ENCODE results near the gene SLC39A3. TPM values are rescaled to one million over a fixed set of nuclear protein-coding genes. Genes with fewer than 3 reads are reported as not detected.

The SLC39A3 gene
- total and polyA plus RNA-seq, 10 of the 15 experiments (the other 5 are each of a cell fraction or from before 2014, with no cell fraction given), result 0.63 to 67.1 (median 51.2) TPM

DNA sequence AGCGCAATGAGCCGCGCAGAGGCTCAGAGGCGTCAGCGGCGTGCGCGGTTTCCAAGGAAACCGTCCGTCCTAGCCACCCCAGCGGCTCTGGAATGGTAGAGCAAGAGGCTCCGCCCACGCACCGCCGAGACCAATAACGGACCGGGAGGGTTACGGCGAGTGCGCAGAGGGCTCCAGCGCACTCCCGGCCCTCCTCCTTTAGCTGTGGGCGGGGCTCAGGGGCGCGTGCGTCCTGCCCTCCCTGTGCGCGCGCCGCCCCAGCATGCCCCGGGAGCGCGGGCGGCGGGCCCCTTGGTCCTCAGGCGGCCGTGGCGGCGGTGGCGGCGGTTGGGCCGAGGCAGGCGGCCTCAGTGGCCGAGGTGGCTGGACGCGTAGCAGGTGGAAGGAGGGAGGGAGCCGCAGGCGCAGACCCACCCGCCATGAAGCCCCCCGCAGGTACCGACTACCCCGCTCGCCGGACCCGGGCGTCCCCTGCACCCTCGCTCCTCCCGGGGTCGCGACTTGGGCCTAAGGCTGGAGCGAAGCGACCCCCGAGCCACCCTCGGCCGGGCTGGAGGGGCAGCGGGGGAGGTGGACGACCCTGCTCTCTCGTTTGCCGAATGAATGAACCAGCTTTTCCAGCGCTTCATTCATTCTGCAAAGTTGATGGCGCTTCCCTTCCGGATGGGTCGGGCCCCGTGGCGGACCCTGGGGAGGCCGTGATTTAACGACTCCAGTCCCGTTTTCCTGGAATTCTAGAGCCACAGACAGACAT is 45.6 kb upstream of the SLC39A3 start, which contains the start of gene THOP1 (continued):
- TF ChIP-seq, protein P1, sequence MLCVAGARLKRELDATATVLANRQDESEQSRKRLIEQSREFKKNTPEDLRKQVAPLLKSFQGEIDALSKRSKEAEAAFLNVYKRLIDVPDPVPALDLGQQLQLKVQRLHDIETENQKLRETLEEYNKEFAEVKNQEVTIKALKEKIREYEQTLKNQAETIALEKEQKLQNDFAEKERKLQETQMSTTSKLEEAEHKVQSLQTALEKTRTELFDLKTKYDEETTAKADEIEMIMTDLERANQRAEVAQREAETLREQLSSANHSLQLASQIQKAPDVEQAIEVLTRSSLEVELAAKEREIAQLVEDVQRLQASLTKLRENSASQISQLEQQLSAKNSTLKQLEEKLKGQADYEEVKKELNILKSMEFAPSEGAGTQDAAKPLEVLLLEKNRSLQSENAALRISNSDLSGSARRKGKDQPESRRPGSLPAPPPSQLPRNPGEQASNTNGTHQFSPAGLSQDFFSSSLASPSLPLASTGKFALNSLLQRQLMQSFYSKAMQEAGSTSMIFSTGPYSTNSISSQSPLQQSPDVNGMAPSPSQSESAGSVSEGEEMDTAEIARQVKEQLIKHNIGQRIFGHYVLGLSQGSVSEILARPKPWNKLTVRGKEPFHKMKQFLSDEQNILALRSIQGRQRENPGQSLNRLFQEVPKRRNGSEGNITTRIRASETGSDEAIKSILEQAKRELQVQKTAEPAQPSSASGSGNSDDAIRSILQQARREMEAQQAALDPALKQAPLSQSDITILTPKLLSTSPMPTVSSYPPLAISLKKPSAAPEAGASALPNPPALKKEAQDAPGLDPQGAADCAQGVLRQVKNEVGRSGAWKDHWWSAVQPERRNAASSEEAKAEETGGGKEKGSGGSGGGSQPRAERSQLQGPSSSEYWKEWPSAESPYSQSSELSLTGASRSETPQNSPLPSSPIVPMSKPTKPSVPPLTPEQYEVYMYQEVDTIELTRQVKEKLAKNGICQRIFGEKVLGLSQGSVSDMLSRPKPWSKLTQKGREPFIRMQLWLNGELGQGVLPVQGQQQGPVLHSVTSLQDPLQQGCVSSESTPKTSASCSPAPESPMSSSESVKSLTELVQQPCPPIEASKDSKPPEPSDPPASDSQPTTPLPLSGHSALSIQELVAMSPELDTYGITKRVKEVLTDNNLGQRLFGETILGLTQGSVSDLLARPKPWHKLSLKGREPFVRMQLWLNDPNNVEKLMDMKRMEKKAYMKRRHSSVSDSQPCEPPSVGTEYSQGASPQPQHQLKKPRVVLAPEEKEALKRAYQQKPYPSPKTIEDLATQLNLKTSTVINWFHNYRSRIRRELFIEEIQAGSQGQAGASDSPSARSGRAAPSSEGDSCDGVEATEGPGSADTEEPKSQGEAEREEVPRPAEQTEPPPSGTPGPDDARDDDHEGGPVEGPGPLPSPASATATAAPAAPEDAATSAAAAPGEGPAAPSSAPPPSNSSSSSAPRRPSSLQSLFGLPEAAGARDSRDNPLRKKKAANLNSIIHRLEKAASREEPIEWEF (IDR thresholded peaks at IDR 0.05; ENCODE audit: insufficient replicate concordance, low read depth, low read length), result no peak
- no peak for TF ChIP-seq MEF2B (IDR thresholded peaks at IDR 0.05; ENCODE audit: partially characterized antibody, poor library complexity, severe bottlenecking)
- TF ChIP-seq GATAD2B (conservative IDR thresholded peaks at IDR 0.05; ENCODE audit: low read depth), result peak; percentile 92
- TF ChIP-seq RBBP5 (conservative IDR thresholded peaks at IDR 0.05), result no peak
- TF ChIP-seq RFX5 (IDR thresholded peaks at IDR 0.05; ENCODE audit: low read depth, low read length), result no peak
- no peak for TF ChIP-seq NFXL1 (IDR thresholded peaks at IDR 0.05; ENCODE audit: borderline replicate concordance)
- no peak for TF ChIP-seq SMC3 (IDR thresholded peaks at IDR 0.05; ENCODE audit: borderline replicate concordance, low read length)
- TF ChIP-seq TBL1XR1 (IDR thresholded peaks at IDR 0.05; ENCODE audit: low read depth, low read length), result no peak
- TF ChIP-seq ZNF207 (IDR thresholded peaks at IDR 0.05; ENCODE audit: borderline replicate concordance), result 0 out of 2 replicates have a peak, but pooled peaks have one; percentile 74
- no peak; the same call in 1 of the 2 replicates for TF ChIP-seq HCFC1 (IDR thresholded peaks at IDR 0.05; ENCODE audit: low read length)
- no peak for TF ChIP-seq BRCA1 (IDR thresholded peaks at IDR 0.05; ENCODE audit: low read depth, low read length)
- no peak for TF ChIP-seq CHD1 (IDR thresholded peaks at IDR 0.05; ENCODE audit: low read depth, low read length)
- no peak; the same call in 1 of the 2 replicates for TF ChIP-seq RUNX3 (IDR thresholded peaks at IDR 0.05; ENCODE audit: low read length)
- no peak for TF ChIP-seq PML (IDR thresholded peaks at IDR 0.05; ENCODE audit: low read length)
- TF ChIP-seq PAX5 (IDR thresholded peaks at IDR 0.05; ENCODE audit: borderline replicate concordance, low read depth, low read length), result no peak
- no peak for TF ChIP-seq FOXM1 (IDR thresholded peaks at IDR 0.05; ENCODE audit: low read depth, low read length)
- no peak for TF ChIP-seq CHD2 (IDR thresholded peaks at IDR 0.05; ENCODE audit: borderline replicate concordance, low read depth, low read length)
- peak; percentile 64 for TF ChIP-seq POLR2AphosphoS5 (IDR thresholded peaks at IDR 0.05; ENCODE audit: low read length)
- TF ChIP-seq, protein P2, sequence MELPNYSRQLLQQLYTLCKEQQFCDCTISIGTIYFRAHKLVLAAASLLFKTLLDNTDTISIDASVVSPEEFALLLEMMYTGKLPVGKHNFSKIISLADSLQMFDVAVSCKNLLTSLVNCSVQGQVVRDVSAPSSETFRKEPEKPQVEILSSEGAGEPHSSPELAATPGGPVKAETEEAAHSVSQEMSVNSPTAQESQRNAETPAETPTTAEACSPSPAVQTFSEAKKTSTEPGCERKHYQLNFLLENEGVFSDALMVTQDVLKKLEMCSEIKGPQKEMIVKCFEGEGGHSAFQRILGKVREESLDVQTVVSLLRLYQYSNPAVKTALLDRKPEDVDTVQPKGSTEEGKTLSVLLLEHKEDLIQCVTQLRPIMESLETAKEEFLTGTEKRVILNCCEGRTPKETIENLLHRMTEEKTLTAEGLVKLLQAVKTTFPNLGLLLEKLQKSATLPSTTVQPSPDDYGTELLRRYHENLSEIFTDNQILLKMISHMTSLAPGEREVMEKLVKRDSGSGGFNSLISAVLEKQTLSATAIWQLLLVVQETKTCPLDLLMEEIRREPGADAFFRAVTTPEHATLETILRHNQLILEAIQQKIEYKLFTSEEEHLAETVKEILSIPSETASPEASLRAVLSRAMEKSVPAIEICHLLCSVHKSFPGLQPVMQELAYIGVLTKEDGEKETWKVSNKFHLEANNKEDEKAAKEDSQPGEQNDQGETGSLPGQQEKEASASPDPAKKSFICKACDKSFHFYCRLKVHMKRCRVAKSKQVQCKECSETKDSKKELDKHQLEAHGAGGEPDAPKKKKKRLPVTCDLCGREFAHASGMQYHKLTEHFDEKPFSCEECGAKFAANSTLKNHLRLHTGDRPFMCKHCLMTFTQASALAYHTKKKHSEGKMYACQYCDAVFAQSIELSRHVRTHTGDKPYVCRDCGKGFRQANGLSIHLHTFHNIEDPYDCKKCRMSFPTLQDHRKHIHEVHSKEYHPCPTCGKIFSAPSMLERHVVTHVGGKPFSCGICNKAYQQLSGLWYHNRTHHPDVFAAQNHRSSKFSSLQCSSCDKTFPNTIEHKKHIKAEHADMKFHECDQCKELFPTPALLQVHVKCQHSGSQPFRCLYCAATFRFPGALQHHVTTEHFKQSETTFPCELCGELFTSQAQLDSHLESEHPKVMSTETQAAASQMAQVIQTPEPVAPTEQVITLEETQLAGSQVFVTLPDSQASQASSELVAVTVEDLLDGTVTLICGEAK (IDR thresholded peaks at IDR 0.05; ENCODE audit: borderline replicate concordance), result no peak

Measured in GM12878 (cell line).